GM12872 (cell line): ENCODE measurements around the gene TMEM221.

Experiments used
- CTCF ChIP-seq: IDR thresholded peaks from 3 replicates; pipeline ENCODE4 v1.5.1; 2011; ENCODE audit warnings: low read depth, mild to moderate bottlenecking, low read length, moderate library complexity; ENCODE audit not compliant: insufficient read depth

The TMEM221 gene

GRCh38 chr19:17448131-17448967 lies at the start of gene TMEM221:
Gene TMEM221, minus strand, starts transcription at chr19:17448668. Its CDS starts 206 bp downstream, at chr19:17448462.
- TF ChIP-seq CTCF = peak; percentile 53; the same call in 1 of the 3 replicates

- TF ChIP-seq CTCF = no peak
Observed at GRCh38 chr19:17497149-17497798, 48.8 kb upstream of the TMEM221 start.

DNA sequence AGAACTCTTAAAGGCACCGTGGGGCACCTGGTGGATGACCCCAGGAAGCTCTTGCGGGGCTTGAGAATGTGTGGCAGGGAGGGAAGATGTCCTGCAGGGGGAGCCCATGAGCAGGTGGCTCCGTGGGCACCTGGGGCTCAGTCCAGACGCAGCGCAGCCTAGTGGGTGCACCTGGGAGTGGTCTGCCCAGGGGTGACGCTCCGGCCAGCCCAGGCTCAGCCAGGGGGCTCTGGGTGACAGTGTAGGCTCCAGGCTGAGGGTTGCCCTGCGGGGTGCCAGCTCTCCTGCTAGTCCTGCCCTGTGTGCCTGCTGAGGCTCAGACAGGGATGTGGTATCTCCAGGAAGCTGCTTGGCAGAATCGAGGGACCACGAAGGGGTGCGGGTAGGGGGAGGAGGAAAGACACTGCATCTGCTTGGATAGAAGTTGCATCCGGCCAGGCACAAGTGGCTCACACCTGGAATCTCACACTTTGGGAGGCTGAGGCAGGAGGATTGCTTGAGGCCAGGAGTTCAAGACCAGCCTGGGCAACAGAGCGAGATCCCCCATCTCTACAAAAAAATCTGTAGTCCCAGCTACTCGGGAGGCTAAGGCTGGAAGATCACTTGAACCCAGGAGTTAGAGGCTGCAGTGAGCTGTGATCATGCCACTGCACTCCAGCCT lies 48.0 kb upstream of the TMEM221 start:
- peak; percentile 100 for TF ChIP-seq CTCF

GRCh38 chr19:17495639-17496296 lies 47.3 kb upstream of the TMEM221 start:
- TF ChIP-seq CTCF = no peak

DNA sequence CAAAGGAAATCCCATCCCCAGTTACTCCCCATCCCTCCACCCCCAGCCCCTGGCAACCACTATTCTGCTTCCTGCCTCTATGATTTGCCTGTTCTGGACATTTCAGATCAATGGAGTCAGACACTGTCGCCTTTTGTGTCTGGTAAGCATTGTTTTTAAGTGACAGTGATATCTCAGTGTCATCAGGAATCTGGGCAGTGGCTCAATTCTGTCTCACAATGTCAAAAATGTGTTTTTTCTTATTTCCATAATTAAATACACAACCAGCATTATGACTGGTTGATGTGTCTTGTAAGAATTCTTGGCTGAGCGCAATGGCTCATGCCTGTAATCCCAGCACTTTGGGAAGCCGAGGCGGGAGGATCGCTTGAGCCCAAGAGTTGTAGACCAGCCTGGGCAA lies 42.8 kb upstream of the TMEM221 start:
- no peak for TF ChIP-seq CTCF

- no peak for TF ChIP-seq CTCF
Observed at GRCh38 chr19:17490411-17490810, 41.9 kb upstream of the TMEM221 start.
